Erythroblast (primary cell): ENCODE data around the gene DCUN1D2.
"Not testable (repeated sequence)": the region's sequence is repeated elsewhere in the genome, so short reads cannot be mapped to it uniquely, and the experiment has no call there.

Source experiments
- DNase-seq, 2 experiments: peaks; one replicate each; lab custom pipeline; 2025; lab: John Stamatoyannopoulos, UW
- GATA1 ChIP-seq: IDR thresholded peaks from 2 replicates; pipeline ENCODE4 v1.6.1; 2011; ENCODE audit warnings: low read depth, mild to moderate bottlenecking, control low read depth, low read length, moderate library complexity
- POLR2A ChIP-seq: IDR thresholded peaks from 2 replicates; pipeline ENCODE4 v1.6.1; 2011; ENCODE audit warnings: mild to moderate bottlenecking, low read length

Gene DCUN1D2

GRCh38 chr13:113458253-113459065 lies 32.1 kb downstream of the DCUN1D2 start:
- no peak for TF ChIP-seq GATA1
- TF ChIP-seq POLR2A = no peak
- peak; percentile 24 to 36 for DNase-seq

- DNase-seq = no peak
- TF ChIP-seq GATA1 (no peak), POLR2A (no peak)
Measured at GRCh38 chr13:113457510-113457909, 33.0 kb downstream of the DCUN1D2 start.

- TF ChIP-seq GATA1 (no peak), POLR2A (no peak)
Measured at GRCh38 chr13:113456116-113456702, 34.3 kb downstream of the DCUN1D2 start.

GRCh38 chr13:113455384-113455783 lies 35.1 kb downstream of the DCUN1D2 start:
- no peak for DNase-seq
- TF ChIP-seq POLR2A (no peak), GATA1 (no peak)

More at GRCh38 chr13:113456116-113456702, 34.3 kb downstream of the DCUN1D2 start:
- DNase-seq = no peak

- DNase-seq = no peak
- TF ChIP-seq POLR2A (no peak), GATA1 (no peak)
Measured at GRCh38 chr13:113454936-113455335, 35.6 kb downstream of the DCUN1D2 start.

- DNase-seq = no peak
- no peak for TF ChIP-seq GATA1
- no peak for TF ChIP-seq POLR2A
Measured at GRCh38 chr13:113452942-113453901, 37.3 kb downstream of the DCUN1D2 start, which contains the start of gene ADPRHL1. ADPRHL1 (minus strand) TSS chr13:113453488; CDS start chr13:113453437, 51 bp downstream.

- DNase-seq = no peak
- TF ChIP-seq POLR2A (no peak), GATA1 (no peak)
Measured at GRCh38 chr13:113452466-113452865, 38.0 kb downstream of the DCUN1D2 start.

GRCh38 chr13:113451951-113452421 lies 38.5 kb downstream of the DCUN1D2 start:
- no peak for DNase-seq
- no peak for TF ChIP-seq GATA1
- TF ChIP-seq POLR2A = no peak

- DNase-seq = peak; percentile 8 to 18
Measured at GRCh38 chr13:113450861-113451620, 39.5 kb downstream of the DCUN1D2 start.

- DNase-seq = not testable (repeated sequence)
Measured at GRCh38 chr13:113450348-113450744, 40.2 kb downstream of the DCUN1D2 start.

GRCh38 chr13:113449693-113450347 lies 40.7 kb downstream of the DCUN1D2 start:
- no peak for TF ChIP-seq POLR2A
- no peak for TF ChIP-seq GATA1
- no peak for DNase-seq

GRCh38 chr13:113448885-113449692 lies 41.4 kb downstream of the DCUN1D2 start:
- DNase-seq = peak; percentile 35 to 59
- TF ChIP-seq POLR2A = no peak
- no peak for TF ChIP-seq GATA1

- TF ChIP-seq POLR2A (no peak), GATA1 (no peak)
- no peak for DNase-seq
Measured at GRCh38 chr13:113448545-113448884, 42.0 kb downstream of the DCUN1D2 start.
